GM23248 (cell line): Measurements from ENCODE around the gene SLC2A9. TPM values are rescaled to one million over a fixed set of nuclear protein-coding genes. Genes with fewer than 3 reads are reported as not detected.

Experiments
- DNase-seq: peaks from one replicate; pipeline ENCODE4 v3.0.0-alpha.2; 2015
- H2AFZ ChIP-seq: fragments of 200-600 bp; sonication (generic); 2 replicates; pipeline ENCODE4 v1.6.1; 2016; ENCODE audit warnings: antibody characterized with exemption
- H3F3A ChIP-seq: fragments of 200-600 bp; sonication (generic); 2 replicates; pipeline ENCODE4 v1.6.1; 2016; ENCODE audit warnings: mild to moderate bottlenecking, antibody characterized with exemption, mixed run types; ENCODE audit not compliant: insufficient read depth
- H3K27ac ChIP-seq: fragments of 200-600 bp; sonication (generic); 2 replicates; pipeline ENCODE4 v1.5.1; 2016; ENCODE audit warnings: mild to moderate bottlenecking
- H3K27me3 ChIP-seq: fragments of 200-600 bp; sonication (generic); replicated peaks from 2 replicates; pipeline ENCODE4 v1.6.1; 2016; ENCODE audit warnings: mild to moderate bottlenecking; ENCODE audit not compliant: insufficient read depth
- H3K36me3 ChIP-seq: fragments of 200-600 bp; sonication (generic); 2 replicates; pipeline ENCODE4 v1.6.1; 2016; ENCODE audit warnings: low read depth, mild to moderate bottlenecking
- H3K4me1 ChIP-seq: fragments of 200-600 bp; sonication (generic); 2 replicates; pipeline ENCODE4 v1.6.1; 2016; ENCODE audit warnings: mild to moderate bottlenecking; ENCODE audit not compliant: insufficient read depth
- H3K4me2 ChIP-seq: fragments of 200-600 bp; sonication (generic); one replicate; pipeline ENCODE4 v1.6.1; 2016; ENCODE audit warnings: mild to moderate bottlenecking; ENCODE audit not compliant: unreplicated experiment
- H3K4me3 ChIP-seq: fragments of 200-600 bp; sonication (generic); 2 replicates; pipeline ENCODE4 v1.5.1; 2016; ENCODE audit warnings: mild to moderate bottlenecking
- H3K79me2 ChIP-seq: fragments of 200-600 bp; sonication (generic); 2 replicates; pipeline ENCODE4 v1.6.1; 2016; ENCODE audit warnings: mild to moderate bottlenecking; ENCODE audit not compliant: insufficient read depth
- H3K9ac ChIP-seq: fragments of 200-600 bp; sonication (generic); 2 replicates; pipeline ENCODE4 v1.6.1; 2016; ENCODE audit warnings: mild to moderate bottlenecking
- H3K9me2 ChIP-seq: fragments of 200-600 bp; sonication (generic); 2 replicates; pipeline ENCODE4 v1.6.1; 2016; ENCODE audit warnings: mixed run types, mild to moderate bottlenecking, moderate library complexity; ENCODE audit not compliant: insufficient read depth
- H3K9me3 ChIP-seq: fragments of 200-600 bp; sonication (generic); one replicate; pipeline ENCODE4 v1.6.1; 2017; ENCODE audit warnings: low read depth
- H4K20me1 ChIP-seq: fragments of 200-600 bp; sonication (generic); 2 replicates; pipeline ENCODE4 v1.6.0; 2016; ENCODE audit not compliant: insufficient read depth
- EZH2 ChIP-seq: fragments of 200-600 bp; sonication (generic); IDR thresholded peaks from 2 replicates; pipeline ENCODE4 v1.6.1; 2018; ENCODE audit warnings: antibody characterized with exemption, mild to moderate bottlenecking; ENCODE audit not compliant: insufficient read depth, poor library complexity, severe bottlenecking
- EZH2phosphoT487 ChIP-seq: fragments of 200-600 bp; sonication (generic); IDR thresholded peaks from 2 replicates; pipeline ENCODE4 v1.6.1; 2018; ENCODE audit warnings: antibody characterized with exemption, moderate library complexity, mild to moderate bottlenecking, low read depth; ENCODE audit not compliant: insufficient read depth
- WGBS, 2 experiments: methylation state at CpG; one replicate each; pipeline ENCODE4 v1.1.6; 2015 to 2017; ENCODE audit warnings: low lambda C conversion rate in 2 of 2, low coverage in 1 of 2; ENCODE audit errors: missing lambda C conversion rate in 2 of 2; 5-methylcytosine and 5-hydroxymethylcytosine counted together
- in situ Hi-C: fragments of 300-500 bp; cut with MboI; formaldehyde crosslinking; loops from 2 replicates; pipeline ENCODE4 v1.15.0; 2020
- polyA plus RNA-seq: library from polyadenylated mRNA; unstranded; fragments of >200 nt; fragmentation: Nextera tagmentation; extraction: Ambion mirVana; gene quantifications from 2 replicates; pipeline ENCODE4 v1.2.1, GENCODE V29; 2016
- total RNA-seq: library from RNA; depleted of rRNA; stranded (reverse); fragments of >200 nt; shearing (Covaris generic); gene quantifications from 2 replicates; pipeline ENCODE4 v1.2.3, GENCODE V29; 2014

The SLC2A9 gene
- total and polyA plus RNA-seq, 2 experiments from 2014 or later, result 2.8 to 3.5 TPM

DNA sequence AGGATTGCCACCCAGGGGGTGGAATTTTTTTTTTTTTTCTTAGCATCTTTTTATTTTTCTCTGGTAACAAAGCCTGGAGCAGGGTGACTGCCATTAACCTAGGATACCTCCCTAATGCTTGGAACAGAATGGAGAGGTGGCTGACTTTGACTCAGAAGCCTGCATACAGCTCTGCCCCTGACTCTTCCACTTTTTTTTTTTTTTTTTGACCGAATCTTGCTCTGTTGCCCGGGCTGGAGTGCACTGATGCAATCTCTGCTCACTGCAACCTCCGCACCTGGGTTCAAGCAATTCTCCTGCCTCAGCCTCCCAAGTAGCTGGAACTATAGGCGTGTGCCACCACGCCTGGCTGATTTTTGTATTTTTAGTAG, 341 bp upstream of the SLC2A9 start:
- H3K9me2 ChIP-seq, result no peaks in the 10 kb centered on the region
- peak overlapping the region; percentile 44 for H3K4me2 ChIP-seq
- peak overlapping the region; percentile 77; the same call in 1 of the 2 replicates for H2AFZ ChIP-seq
- H3K36me3 ChIP-seq, result no peaks in the 10 kb centered on the region
- H3K9ac ChIP-seq, result no peak overlapping the region
- no peak overlapping the region for H3K27ac ChIP-seq
- 0 out of 2 replicates have a peak, but pooled peaks cover 6% of the 10 kb centered on the region for H3K4me1 ChIP-seq
- 56 to 57% methylated on average over 5 of the region's 5 CpGs for WGBS, 2 experiments
- no peaks in the 10 kb centered on the region for H3K27me3 ChIP-seq
- no peak overlapping the region for H3K4me3 ChIP-seq
- 0 out of 2 replicates have a peak, but pooled peaks cover 5% of the 10 kb centered on the region for H3F3A ChIP-seq
- H3K9me3 ChIP-seq, result no peaks in the 10 kb centered on the region
- H4K20me1 ChIP-seq, result no peaks in the 10 kb centered on the region
- TF ChIP-seq EZH2phosphoT487, result no peak
- in situ Hi-C loops, result no loop called here
- DNase-seq, result no peak
- H3K79me2 ChIP-seq, result no peaks in the 10 kb centered on the region

DNA sequence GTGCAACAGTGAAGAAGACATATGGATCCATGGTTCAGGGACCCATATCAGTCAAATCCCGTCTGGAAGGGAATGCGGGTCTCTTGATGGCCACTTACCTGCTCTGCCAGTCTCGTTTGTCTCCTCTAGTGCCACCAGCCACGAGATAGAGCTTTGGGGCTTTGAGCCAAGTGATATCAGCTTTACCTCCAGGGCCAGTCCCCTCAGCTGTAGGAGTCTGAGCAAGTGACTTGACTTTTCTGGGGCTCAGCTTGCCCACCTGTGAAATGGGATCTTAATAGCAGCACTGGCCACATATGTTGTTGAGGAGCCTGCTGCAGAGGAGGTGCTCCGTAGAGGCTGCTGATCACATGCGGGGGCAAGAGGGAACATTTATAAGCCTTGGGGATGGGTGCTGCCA, 1.2 kb downstream of the SLC2A9 start:
- Histone ChIP-seq H3K79me2 (no peaks in the 10 kb centered on the region), H3K27ac (no peak overlapping the region), H4K20me1 (no peaks in the 10 kb centered on the region), H2AFZ (no peak overlapping the region), H3K9ac (no peak overlapping the region), H3K27me3 (no peaks in the 10 kb centered on the region), H3F3A (0 out of 2 replicates have a peak, but pooled peaks cover 5% of the 10 kb centered on the region), H3K4me1 (0 out of 2 replicates have a peak, but pooled peaks cover 6% of the 10 kb centered on the region), H3K36me3 (no peaks in the 10 kb centered on the region), H3K4me3 (no peak overlapping the region), H3K4me2 (no peak overlapping the region), H3K9me2 (no peaks in the 10 kb centered on the region), H3K9me3 (no peaks in the 10 kb centered on the region)
- no peak for DNase-seq
- TF ChIP-seq EZH2phosphoT487 (no peak), EZH2 (no peak)
- WGBS, 2 experiments, result 92 to 95% methylated on average over 6 of the region's 6 CpGs
- in situ Hi-C loops, result no loop called here

DNA sequence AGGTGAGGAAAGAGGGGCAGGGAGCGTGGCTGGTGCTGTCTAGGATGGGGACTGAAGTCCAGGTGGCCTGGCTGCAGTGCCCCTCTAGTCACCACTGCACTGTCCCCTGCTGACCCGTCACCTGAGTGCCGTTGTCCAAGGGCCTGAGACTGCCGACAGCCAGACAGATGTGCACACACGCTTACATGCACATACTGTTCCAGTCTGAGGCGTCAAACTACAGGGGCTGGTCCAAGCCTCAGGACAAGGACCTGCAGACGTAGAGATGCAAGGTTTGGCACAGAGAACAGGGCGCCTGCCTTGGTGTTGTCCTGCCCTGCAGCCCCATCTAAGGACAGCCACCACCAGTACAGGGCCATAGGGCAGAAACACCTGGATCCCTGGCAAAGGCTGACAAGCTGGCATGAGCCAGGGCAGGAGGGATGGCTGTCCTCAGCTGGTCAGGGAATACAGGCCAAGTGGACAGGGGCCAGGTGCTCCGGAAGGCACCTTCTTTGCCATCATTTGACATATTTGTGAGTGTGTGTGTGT, 1.7 kb downstream of the SLC2A9 start:
- H3K4me1 ChIP-seq, result 0 out of 2 replicates have a peak, but pooled peaks cover 6% of the 10 kb centered on the region
- no peaks in the 10 kb centered on the region for H3K79me2 ChIP-seq
- no peaks in the 10 kb centered on the region for H4K20me1 ChIP-seq
- H3K9me3 ChIP-seq, result no peaks in the 10 kb centered on the region
- H3K27me3 ChIP-seq, result no peaks in the 10 kb centered on the region
- no peak for DNase-seq
- no peaks in the 10 kb centered on the region for H3K9me2 ChIP-seq
- H3K4me2 ChIP-seq, result peak overlapping the region; percentile 80
- peak overlapping the region; percentile 85 for H2AFZ ChIP-seq
- 58% methylated on average over 9 of the region's 9 CpGs for WGBS, 2 experiments
- in situ Hi-C loops, result loop anchor here (10.0 kb wide), 1 partner anchor 255 kb away; no protein-coding TSS in a partner anchor
- H3K27ac ChIP-seq, result peak overlapping the region; percentile 65
- no peaks in the 10 kb centered on the region for H3K36me3 ChIP-seq
- 0 out of 2 replicates have a peak, but pooled peaks cover 5% of the 10 kb centered on the region for H3F3A ChIP-seq
- TF ChIP-seq EZH2phosphoT487 (no peak), EZH2 (no peak)
- peak overlapping the region; percentile 65 for H3K9ac ChIP-seq
- peak overlapping the region; percentile 71 for H3K4me3 ChIP-seq

DNA sequence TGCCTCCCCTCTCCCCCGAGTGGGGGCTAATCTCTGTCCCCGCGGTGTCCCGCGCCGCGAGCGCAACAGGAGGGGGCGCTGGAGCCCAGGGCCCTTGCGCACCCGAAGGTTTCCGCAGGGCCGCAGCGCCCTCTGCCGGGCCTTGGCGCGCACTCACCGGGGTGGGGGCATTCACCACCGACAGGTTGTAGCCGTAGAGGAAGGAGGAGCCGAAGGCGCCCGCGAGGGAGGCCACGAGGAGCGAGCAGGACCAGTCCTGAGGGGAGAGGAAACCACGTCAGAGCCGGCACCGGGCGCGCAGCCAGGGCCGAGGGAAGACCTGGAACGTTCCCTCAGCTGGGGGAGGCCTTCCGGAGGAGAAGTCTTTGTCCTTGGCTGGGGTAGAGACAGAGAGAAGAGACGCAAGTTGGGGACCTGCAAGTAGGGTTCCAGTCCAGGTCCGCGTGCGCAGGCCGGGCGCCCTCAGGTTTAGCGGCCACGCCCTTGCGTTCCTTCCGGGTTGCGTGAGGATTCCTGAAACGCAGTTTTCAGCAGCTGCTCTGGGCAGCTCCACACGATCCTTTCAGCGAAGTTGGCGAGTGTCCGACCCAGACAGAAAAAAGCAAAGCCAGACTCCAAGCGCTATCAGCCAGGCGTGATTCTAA, 2.4 kb downstream of the SLC2A9 start:
- in situ Hi-C loops, result loop anchor here (10.0 kb wide), 1 partner anchor 254 kb away; no protein-coding TSS in a partner anchor

More for the DNA sequence above, 2.4 kb downstream of the SLC2A9 start:
- Histone ChIP-seq H3K9me2 (no peaks in the 10 kb centered on the region), H3K4me3 (peak overlapping the region; percentile 71), H3K4me2 (peak overlapping the region; percentile 80), H3K9ac (peak overlapping the region; percentile 65), H3K27ac (peak overlapping the region; percentile 65), H3K27me3 (no peaks in the 10 kb centered on the region), H3K9me3 (no peaks in the 10 kb centered on the region), H3K36me3 (no peaks in the 10 kb centered on the region), H4K20me1 (no peaks in the 10 kb centered on the region), H3K4me1 (0 out of 2 replicates have a peak, but pooled peaks cover 6% of the 10 kb centered on the region), H3K79me2 (no peaks in the 10 kb centered on the region), H3F3A (0 out of 2 replicates have a peak, but pooled peaks cover 5% of the 10 kb centered on the region), H2AFZ (peak overlapping the region; percentile 85)
- 2% methylated on average over 46 to 52 of the region's 52 CpGs for whole genome bisulfite sequencing, 2 experiments
- no peak for TF ChIP-seq EZH2phosphoT487
- TF ChIP-seq EZH2, result no peak
- DNase-seq, result peak; percentile 94
